ENCODE data around the gene HCFC1. TPM values are rescaled to one million over a fixed set of nuclear protein-coding genes. Genes with fewer than 3 reads are reported as not detected.

Gene HCFC1
- total RNA-seq = 21.6 and 43.1 TPM in 2 replicates

DNA sequence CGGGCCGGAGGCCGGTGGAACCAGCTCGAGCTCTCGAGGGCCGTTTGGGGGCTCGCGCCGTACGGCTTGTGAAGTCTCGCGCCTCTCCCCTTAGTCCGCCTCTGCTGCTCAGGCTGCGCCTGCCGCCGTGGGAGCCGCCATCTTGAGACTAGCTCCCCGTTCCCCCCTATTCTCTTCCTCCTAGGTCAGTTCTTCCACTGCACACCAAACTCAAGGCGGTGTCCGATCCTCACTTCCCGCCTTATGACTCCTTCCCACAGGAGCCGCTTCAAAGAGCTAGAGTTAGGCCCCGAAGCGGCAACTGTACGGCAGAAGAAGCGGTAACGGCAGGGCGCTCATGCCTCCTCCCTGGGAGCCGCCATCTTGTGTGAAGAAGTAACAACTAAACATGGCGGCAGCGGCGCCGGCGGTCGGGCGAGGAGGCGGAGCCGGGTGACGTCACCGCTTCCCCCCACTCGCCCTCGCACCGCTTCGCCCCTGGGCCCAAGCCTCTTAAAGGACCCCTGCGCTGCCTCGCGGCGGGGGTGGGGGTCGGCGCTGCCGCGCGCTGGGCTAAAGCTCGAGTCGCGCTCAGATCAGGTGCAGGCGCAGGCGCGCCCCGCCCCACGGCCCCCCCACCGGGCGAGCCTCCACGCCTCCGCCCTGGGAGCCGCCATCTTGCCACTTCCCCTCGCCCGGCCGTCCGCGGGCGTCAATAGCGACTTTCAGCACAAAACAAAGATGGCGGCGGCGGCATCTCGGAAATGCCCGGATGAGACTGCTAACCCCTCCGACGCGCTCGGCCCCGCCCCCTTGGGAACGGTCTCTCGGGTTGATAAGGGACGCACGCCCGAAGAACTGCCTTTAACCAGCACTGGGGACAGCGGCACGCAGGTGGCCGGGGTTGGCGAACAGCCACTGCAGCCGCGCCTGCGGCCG lies at the start of gene HCFC1:
TSS of gene HCFC1 (minus strand) at position 369 of the 918 bp plus-strand sequence. CDS start 978 bp downstream, outside the sequence.

DNA sequence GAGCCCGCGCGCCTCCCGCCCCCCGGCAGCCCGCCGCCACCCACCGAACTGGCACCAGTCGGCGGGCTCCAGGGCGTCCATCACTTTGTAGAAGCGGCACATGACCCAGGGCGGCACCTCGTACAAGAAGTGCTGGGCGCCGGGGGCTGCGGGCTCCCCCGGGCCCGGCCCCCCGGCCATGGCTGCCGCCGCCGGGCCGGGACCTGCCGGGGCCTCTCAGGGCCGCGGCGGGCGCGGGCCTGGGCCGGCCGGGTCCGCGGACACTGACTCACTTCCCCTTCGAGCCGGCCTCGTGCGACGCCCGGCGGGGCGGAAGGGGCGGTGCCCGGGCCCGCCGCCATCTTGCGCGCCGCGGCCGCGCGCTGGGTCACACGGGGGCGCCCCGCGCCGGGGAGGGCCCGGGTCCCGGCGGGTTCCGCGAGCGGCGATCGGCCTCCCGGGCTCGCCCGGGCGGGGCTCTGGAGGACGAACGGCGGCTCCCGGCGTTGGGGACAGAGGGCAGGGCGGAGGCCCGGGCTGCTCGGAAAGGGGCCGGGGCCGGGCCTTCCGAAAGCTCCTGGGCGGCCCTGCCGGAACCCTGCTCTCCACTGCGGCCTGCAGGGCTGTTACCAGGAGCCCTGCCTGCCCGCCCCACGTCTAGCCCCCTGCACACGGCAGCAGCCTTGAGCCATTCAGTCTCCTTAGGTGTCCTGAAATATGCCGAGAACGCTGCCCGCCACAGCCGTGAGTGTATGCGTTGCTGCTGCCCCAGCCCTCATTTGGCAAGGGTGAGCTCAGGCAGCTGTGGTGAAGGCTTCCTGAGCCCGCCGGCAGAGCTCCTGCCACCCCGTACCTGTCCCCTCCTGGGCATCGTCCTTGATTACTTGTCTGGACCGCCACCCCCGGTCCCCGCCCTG lies 48.3 kb upstream of the HCFC1 start, which contains the start of gene IRAK1:
TSS of gene IRAK1 (minus strand) at position 270 of the 896 bp plus-strand sequence. CDS start at position 180, 90 bp downstream.

DNA sequence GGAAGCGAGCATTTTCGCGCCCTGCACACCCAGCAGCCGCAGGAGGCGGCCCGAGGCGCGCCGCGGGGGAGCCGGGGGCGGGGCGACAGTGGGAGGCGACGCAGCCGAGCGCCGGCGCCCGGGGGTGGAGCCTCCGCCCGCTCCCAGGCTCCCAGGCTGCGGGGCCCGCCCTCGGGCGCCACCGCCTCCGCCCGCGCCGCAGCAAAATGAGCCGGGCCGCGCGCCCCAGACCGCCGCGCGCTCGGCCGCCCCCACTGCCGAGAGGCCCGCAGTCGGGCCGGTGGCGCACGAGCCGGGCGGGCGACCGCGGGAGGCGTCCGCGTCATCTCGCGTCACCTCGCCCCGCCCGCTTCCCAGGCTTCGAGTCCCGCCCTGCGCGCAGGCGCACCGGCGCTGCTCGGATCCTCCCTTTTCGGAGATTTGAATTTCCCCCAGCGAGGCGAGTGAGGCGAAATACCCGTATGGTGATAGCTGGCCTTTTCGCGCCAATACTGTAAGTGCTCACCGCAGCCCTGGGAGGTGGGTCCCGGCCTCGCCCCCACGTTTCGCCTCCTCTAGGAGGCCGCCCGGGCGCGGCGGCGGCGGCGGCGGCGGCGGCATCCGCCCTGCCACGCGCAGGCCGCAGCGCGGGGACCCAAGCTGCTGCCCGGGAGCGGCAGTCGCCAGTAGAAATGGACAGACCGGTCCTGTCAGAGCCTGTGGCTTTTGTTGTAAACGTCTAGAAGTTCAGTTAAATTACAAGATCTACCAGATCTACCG lies 929 bp upstream of the HCFC1 start, which contains the start of gene TMEM187:
TSS of gene TMEM187 (plus strand) at position 387 of the 759 bp plus-strand sequence. CDS start 9,309 bp downstream, outside the sequence.

DNA sequence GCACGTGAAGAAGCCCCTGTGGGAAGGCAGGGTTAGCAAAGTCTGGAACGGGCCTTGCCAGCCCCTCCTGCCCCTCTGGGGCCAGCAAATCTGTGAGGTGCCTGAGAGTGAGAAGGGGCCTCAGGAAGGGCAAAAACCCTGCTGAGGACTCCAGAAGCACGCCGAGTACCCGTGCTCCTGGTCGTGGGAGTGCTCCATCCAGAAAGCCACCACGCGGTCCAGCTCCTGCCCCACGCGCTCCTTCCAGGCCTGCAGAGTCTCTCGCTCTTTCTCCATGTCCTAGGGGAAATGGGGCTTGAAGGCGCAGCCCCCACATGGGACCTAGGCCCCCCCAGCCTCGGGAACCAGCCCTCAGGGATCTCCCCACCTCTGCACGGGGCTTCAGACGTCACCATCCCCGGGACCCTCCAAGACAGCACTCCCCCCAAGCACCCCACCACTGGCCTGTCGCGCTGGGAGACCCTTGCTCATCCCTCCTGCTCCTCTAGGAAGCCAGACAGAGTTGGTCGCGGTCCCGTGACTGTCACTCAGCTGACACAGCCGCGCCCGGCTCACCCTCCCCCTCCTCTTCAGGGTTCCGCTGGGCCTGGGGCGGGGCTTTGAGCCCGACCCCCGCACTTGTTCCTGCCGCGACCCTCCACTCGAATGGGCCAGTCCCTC lies 27.3 kb downstream of the HCFC1 start, which contains the start of gene RENBP:
TSS of gene RENBP (minus strand) at position 504 of the 660 bp plus-strand sequence. CDS start at position 471, 33 bp downstream.

DNA sequence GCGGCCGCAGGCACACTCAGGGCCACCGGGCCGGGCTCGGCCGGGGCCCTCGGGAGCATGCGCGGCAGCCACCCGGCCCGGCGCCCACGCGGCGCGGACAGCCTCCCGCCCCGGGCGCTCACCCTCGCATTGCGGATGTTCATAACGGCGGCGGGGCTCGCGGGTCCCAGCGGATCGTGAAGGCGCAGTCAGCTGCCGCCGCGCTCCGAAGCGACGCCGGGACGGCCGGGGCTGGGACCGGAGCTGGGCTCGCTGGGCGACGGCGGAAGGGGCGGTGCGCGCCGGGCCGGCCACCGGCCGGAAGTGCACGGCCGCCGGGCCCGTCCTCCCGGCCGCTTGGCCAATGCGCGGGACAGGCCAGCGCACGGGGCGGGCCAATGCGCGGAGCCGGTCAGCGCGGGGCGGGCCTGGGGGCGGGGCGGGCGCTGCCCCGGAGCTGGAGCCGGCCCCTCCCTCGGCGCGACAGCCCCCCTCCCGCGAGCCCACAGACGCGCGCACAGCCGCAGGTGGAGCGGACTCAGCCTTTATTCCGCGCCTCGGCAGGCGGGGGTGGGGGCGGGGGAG lies 36.8 kb downstream of the HCFC1 start, which contains the start of gene NAA10:
TSS of gene NAA10 (minus strand) at position 276 of the 564 bp plus-strand sequence. CDS start at position 143, 133 bp downstream.

DNA sequence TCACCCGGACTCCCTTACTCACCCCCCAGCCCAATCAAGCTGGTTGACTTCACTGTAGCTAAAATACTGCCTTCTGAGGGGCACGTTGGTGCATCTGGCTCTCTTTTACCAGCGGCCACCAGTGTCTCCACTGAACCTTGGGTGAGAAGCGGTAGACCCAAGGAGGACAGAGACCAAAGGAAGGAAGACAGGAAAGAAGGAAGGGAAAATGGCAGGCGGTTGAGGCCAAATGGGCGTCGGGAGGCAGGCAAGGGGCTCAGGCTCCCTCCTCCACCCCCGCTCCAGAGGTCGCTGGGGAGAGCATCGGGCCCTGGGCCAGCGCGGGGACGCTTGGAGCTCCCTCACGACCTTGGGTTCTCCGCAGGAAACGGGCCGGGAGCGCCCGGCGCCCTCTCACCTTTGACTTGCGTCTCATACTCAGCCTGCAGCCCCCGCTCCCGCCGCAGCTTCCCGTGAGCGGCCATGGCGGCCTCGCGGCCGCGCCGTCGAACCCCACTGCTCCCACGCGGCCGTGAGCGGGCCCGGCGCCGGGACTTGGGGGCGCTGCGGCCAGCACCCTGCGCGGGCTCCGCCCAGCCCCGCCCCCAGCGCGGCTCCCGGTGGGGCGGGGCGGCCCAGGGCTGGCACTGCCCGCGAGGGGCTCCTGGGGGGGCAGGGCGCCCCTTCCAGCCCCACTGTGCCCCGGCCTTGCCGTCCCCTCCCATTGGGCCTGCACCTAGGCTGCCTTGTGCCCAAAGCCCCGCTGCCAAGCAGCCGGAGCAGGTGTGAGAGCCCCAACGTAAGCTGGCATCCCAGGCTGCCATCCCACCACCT lies 45.7 kb downstream of the HCFC1 start, which contains the start of gene ARHGAP4:
TSS of gene ARHGAP4 (minus strand) at position 526 of the 813 bp plus-strand sequence. CDS start at position 464, 62 bp downstream.

DNA sequence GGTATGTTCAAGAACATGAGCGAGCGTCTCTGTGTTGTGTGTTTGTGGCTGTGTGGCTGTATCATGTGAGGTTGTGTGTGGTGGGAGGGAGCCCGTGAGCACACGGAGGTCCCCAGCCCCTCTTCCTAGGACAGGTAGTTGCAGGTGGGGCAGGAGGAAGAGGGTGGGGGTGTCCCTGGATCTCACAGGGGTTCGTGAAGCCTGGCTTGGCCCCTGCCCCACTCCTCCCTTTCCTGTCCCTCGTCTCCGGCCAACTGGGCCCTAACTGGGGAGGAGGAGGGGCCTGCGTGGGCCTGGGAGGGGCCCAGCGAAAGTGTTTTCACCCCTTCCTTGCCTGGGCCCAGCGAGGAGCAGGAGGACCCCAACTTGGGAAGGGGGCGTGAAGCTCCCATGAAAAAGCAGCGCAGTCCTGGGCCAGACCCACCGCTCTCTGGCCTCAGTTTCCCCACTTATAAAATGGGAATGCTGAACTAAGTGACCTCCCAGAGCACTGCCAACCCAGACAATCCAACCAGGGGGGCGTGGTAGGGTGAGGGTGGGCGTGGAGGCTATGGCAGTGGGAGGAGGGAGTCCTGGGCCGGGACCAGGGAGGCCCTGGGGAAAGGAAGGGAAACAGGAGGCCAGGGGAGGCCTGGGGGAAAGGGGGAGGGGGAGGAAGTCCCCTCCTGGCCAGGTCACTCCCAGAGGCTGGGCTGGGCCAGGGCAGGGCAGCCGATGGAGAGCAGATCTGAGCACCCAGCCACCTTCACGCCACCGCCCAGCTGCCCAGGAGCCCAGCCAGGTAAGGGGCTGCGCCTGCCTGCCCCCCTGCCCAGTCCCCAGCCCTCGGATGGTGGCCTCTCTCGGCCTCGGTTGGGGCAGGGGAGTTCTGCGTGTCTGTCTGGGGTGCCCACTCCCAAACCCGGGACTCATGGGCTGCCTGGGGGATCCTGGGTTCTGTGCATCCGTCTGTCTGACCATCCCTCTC lies 67.3 kb downstream of the HCFC1 start, which contains the start of gene AVPR2:
TSS of gene AVPR2 (plus strand) at position 683 of the 967 bp plus-strand sequence. CDS start 473 bp downstream, outside the sequence.

Small RNA genes lying within 50 kb of the gene (small RNA-seq; reads per million reads assigned to genes)
- gene MIR3202-1 = not detected

Other genes with a start within 250 kb of the HCFC1 start
- 90.3 and 146 TPM in 2 replicates for gene BCAP31, start 247.4 kb downstream of the HCFC1 start, total RNA-seq
- 11.0 and 12.4 TPM in 2 replicates for gene ABCD1, start 247.0 kb downstream of the HCFC1 start, total RNA-seq
- 0.39 and 2.3 TPM in 2 replicates for gene PLXNB3, start 207.6 kb downstream of the HCFC1 start, total RNA-seq
- gene SRPK3, start 190.8 kb downstream of the HCFC1 start, total RNA-seq = under 0.01 and 1.1 TPM in 2 replicates
- 43.2 and 78.4 TPM in 2 replicates for gene IDH3G, start 177.4 kb downstream of the HCFC1 start, total RNA-seq
- gene SSR4, start 177.2 kb downstream of the HCFC1 start, total RNA-seq = 157 and 199 TPM in 2 replicates
- gene PDZD4, start 141.3 kb downstream of the HCFC1 start, total RNA-seq = 0.39 TPM in 1 of 2 replicates, not detected in the other
- 0.22 and 0.39 TPM in 2 replicates for gene L1CAM, start 85.6 kb downstream of the HCFC1 start, total RNA-seq
- gene AVPR2, start 67.1 kb downstream of the HCFC1 start, total RNA-seq = not detected in 2 replicates
- gene ARHGAP4, start 45.6 kb downstream of the HCFC1 start, total RNA-seq = 2.9 and 5.9 TPM in 2 replicates
- gene NAA10, start 36.8 kb downstream of the HCFC1 start, total RNA-seq = 32.6 and 69.1 TPM in 2 replicates
- under 0.01 and 0.11 TPM in 2 replicates for gene RENBP, start 27.2 kb downstream of the HCFC1 start, total RNA-seq
- 9.0 and 9.4 TPM in 2 replicates for gene TMEM187, start 936 bp upstream of the HCFC1 start, total RNA-seq
- 29.4 and 86.4 TPM in 2 replicates for gene IRAK1, start 48.1 kb upstream of the HCFC1 start, total RNA-seq
- 21.0 and 23.6 TPM in 2 replicates for gene MECP2, start 125.9 kb upstream of the HCFC1 start, total RNA-seq
- not detected in 2 replicates for gene OPN1LW, start 172.4 kb upstream of the HCFC1 start, total RNA-seq
- gene OPN1MW, start 210.8 kb upstream of the HCFC1 start, total RNA-seq = not detected in 2 replicates
- not detected in 2 replicates for gene OPN1MW2, start 247.9 kb upstream of the HCFC1 start, total RNA-seq